Colon (tissue), 2 donors: Measurements from ENCODE around the gene TEAD1.

Source experiments
- FAIRE-seq: peaks from 2 replicates; lab custom pipeline; 2012; peaks lifted over from hg19 to GRCh38; lab: Jason Lieb, UNC
- donor health status: control.
- donor health status: control.

TEAD1 gene

DNA sequence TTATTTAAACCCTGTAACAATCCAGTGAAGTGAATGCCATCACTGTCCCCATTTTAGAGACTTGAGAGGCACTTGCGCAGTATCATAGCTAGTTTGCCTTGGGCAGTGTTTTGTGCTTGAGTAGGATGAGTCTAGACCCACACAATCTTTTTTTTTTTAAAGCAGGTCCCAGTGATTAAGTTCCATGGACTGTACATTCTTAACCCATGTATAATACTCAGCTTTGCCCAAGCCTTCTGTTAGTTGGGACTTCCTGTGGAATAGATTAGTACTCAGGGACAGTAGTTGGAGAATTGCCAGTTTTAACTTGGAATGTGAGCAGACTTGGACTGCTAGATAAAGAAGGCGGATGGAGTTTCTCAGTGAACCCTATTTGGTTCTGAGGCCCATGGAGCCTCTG, 226.3 kb downstream of the TEAD1 start:
- no peak for FAIRE-seq

DNA sequence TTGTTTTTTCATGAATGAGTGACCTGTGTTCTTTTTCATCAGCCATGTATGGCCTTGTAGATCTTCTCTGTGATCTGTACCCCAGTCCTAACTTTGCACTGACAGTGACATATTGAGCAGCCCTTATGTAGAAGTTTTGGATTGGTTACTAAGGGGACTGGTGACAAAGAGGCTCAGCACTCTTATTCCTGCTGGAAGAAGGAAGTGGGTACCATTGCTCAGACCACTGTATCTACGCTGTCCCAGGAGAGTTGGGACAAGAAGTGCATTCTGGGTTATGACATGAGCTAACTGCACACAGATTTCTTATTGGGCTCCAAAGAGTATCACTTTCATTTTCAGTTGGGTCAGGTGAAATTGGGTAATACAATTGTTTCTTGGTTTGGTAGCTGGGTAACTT, 227.1 kb downstream of the TEAD1 start:
- no peak for FAIRE-seq

DNA sequence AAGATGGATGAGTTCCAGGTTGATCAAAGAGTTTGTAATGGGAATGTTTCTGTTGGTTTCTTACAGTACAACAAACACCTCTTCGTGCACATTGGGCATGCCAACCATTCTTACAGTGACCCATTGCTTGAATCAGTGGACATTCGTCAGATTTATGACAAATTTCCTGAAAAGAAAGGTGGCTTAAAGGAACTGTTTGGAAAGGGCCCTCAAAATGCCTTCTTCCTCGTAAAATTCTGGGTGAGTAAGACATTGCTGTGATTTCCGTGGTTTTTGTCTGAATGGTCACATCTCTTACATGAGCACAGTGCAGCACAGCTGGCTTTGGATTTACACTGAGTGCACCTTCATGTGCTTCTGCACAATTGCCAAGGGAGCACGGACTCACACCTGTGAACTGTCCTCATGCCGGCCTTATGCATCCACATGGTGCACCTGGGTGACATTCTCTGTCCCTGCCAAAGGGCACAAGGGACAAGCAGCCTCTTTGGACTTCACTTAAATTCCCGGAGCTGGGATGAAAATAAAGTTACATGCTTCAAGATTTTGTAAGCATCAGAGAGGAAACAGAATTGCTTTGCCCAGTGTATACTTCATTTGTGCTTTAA, 227.8 kb downstream of the TEAD1 start:
- no peak for FAIRE-seq

DNA sequence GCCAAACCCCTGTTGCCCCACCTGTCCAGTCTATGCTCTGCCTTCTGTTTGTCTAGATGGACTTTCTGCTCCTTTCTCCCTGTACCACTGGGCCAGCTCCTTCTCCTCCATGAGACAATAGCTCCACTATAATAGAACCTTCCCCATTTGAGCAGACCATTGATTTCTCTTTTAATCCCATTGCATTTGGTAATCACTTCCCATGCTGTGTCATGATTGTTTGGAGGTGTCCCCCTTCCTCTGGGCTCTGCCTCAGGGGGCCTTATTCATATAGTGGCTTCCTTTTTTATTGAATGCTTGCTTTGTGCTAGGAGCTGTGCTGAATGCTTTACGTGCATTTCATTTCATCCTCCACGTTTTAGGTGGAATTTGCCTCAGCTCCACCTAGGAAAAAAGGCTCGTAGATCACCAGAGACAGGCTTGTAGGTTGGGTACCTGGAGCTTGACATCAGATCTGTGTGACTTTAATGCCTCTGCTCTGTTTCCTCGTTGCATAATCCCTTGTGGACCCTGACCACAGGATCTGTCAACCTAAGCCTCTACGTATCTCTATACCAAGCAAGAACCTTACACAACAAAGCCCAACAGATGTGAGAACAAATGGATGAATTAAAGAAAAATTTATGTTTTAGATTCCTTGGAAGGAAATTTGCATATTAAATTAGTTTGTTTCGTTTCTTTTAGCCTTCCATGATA, 228.7 kb downstream of the TEAD1 start:
- no peak for FAIRE-seq

DNA sequence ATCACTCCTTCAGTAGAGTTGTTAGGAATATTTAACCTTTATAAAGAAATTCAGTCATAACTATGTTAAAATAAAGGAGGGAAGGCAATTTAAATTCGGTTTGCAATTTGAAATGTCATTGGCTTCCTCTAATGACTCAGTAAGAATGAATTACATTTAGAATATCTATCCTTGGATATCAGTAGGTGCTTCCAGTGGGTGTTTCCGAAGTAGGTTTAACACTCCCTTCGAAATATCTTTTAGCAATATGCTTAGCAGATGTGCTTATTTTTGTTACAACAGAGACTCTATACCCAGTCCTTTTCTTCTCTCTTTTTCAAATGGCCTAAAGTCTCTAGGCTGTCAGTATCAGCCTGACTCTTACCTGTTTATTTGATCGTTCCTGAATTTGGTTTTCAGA, 231.2 kb downstream of the TEAD1 start:
- FAIRE-seq = no peak

DNA sequence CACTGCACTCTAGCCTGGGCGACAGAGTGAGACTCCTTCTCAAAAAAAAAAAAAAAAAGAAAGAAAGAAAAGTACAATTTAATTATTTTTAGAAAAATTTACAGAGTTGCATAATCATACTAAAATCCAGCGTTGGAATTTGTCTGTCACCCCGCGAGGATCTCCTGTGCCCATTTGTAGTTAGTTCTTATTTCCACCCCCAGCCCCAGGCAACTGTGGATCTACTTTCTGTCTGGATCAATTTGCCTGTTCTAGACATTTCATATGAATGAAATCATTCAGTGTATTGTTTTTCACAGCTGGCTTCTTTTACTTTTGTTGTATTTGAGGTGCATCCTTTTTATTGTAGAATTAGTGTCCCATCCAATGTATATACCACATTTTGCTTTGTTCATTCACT, 232.3 kb downstream of the TEAD1 start:
- no peak for FAIRE-seq

DNA sequence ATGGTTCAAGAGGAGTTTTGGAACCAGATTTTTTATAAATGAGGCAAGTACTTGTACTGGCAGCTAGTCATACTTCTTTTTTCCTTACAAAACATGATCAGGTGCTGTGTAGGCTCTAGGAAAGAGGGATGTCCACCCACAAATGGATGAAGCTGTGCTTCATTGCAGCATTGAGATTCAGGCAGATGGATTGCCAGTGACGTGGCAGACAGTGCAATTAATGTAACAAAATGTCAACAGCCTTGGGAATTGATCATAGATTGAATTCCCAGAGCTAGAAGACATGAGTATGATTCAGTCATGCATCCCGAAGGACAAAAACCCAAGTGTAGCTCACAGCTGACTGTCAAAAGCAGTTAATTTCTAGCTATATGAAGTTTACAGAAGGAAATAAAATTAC, 235.7 kb downstream of the TEAD1 start:
- FAIRE-seq = no peak

DNA sequence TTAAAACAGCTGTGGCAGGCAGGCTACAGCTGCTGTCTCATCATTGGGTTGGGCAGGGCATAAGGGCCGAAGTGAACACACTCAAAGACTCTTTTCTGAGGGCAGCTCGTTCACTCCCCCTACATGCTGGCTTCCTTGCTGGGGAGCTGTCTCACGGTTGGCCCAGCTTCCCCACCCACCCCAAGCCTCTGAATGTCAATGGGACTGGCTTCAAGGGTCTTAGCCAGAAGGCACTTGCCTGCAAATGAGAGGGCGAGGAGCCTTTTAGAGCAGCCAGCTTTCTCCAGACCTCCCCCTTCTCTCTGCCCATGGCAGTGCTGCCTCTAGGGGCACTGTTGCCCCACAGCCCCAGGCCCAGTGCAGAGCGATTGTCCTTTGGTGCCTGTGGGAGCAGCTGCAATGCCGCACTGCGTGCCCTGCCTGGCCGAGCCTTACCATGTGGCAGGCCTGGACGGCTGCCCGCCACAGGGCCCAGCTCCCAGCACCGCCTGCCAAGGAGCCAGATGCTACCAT, 240.2 kb downstream of the TEAD1 start:
- FAIRE-seq = no peak

DNA sequence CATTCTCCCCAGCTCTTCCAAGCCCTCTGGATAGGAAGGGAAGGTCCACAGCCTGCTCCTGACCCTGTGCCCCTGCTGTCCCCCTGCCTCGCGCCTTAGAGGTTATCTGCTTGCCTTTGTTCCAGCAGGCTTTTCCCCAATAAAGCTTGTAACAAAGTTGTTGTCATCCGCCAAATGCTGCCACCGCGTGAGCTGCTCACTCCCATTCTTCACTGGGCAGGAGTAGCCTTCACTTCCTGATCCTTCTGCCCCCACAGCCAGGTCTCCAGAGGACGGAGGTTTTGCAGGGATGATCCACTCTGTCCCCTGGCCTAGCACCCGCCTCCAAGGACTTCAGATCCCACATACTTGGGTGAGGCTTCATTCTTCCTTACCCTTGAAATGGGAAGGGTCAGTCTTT, 240.9 kb downstream of the TEAD1 start:
- FAIRE-seq = no peak

DNA sequence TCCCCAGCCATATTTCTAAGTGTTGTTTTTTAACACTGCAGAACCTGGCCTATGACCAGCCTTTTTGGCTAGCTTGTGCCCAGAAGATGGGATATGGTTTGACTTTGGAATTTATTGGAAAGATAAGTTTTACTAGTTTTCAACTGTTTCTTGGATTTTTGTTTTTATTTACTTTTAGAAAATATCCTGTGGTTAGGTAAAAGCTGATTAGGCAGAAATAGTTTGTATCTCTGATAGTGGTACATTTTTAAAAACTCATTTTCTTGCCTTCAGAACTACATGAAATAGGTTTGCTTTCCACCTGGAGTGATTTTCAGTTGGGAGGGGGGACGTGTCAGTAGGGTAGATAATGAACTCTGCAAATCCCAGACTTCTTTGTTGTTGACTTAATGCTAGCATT, 243.6 kb downstream of the TEAD1 start:
- no peak for FAIRE-seq

DNA sequence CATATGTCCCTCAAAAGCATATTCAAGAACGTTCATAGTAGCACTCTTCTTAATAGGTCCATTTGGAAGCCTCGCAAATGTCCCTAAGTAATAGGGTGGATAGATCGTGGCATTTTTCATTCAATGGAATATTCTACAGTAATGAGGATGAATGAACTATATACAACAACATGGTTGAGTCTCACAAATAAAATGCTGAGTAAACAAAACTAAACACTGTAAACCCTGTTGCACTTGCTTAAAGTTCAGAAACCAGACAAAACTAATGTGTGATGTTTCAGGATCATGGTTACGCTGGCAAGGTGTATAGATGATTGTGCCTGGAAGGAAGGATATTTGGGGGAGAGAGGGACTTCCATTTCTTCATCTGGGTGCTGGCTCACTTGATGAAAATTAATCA, 244.4 kb downstream of the TEAD1 start:
- no peak for FAIRE-seq

DNA sequence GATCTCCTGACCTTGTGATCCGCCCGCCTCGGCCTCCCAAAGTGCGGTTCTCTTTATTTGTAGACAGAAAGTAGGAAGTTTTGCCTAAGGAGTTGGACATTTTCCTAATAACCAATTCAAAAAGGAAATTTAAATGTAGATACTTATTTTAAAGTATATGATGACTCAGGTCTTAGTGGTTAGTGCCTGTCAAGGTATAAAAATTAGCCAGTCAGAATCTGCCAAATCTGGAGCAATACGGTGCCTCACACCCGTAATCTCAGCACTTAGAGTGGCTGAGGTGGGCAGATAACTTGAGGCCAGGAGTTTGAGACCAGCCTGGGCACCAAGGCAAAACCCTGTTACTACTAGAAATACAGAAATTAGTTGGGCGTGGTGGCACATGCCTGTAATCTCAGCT, 248.2 kb downstream of the TEAD1 start:
- no peak for FAIRE-seq

DNA sequence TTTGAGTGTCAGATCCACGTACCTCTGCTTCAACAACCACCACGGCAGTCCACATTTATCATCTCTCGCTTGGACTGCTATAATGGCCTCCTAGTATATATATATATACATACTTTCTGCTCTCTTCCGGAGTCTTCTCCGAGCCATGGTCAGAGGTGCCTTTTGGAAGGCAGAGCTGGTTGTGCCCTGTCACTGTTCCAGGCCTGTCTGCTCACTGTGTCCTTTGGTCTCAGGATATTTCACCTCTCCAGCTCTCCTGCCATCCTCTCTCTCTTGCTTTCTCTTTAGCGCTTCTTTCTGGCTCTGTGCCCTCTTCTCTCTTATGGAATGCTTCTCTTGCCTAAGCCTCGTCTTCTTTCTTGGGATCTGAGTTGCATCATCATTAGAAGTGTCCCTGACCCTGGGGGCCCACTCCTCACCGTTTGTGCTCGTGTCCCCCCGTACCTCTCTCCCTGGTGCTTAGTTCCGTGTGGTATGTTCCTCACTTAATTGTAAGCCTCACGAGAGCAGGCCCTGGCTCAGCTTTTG, 248.8 kb downstream of the TEAD1 start:
- FAIRE-seq = no peak

DNA sequence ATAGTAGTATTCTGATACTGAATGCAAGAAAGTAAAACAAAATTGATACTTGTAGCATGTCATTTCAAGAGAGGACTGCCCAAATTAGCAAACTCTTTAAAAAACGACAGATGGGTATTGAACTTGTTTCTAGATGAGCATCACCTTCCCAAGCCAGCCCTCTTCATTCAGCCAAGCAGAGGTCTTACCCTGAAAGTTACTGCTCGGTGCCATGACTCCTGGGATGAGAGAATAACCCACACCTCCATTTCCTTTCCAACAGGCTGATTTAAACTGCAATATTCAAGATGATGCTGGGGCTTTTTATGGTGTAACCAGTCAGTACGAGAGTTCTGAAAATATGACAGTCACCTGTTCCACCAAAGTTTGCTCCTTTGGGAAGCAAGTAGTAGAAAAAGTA, 250.4 kb downstream of the TEAD1 start:
- FAIRE-seq = no peak

DNA sequence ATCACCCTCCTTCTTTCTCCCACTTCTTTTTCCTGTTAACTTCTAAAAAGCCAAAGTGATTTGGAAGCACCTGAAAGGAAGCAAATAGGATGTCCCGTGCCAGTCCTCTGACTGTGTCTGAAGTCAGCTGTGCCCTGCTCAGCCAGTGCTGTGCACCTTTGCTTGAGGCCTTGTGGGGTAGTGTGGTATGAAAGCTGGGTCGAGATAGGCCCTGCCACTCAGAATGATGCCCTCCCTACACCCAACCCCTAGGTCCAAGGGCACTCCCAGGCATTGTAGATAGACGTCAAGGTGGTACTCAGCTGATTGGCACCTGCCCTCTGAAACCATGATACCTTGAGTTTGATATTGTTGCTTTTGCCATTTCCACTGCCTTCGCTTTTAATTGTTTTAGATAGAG, 251.3 kb downstream of the TEAD1 start:
- FAIRE-seq = no peak

DNA sequence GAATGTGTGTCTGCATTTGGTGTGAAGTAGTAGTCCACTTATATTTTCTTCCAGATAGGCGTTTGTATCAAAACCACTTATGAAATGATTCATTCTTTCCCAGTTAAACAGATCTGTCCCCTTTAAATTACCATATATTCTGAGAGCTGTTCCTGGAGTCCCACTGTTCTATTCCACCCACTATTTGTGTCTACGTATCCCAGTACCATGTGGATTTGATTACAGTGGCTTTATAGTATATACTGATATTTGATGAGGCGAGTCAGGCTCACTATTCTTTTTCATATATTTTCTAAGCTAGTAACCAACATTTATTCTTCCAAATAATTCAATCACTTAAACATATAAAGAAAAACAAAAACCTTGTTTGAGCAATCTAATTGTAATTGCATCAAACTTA, 253.0 kb downstream of the TEAD1 start:
- FAIRE-seq = no peak

DNA sequence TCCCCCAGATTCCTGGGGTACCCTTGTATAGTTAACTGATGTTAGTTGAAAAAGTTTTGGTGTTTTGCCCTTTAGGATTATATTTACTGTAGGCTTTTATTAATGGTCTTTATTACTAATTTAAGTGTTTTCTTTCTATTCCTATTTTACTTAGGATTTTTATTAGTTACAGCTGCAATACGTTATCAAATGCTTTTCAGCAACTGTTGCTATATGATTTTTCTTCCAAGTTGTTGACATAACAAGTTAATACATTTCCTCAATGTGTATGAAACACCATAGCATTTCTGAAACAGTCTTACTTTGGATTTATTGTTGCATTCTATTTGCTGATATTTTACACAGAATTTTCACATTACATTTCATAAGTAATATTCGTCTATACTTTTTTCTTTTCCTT, 253.7 kb downstream of the TEAD1 start:
- no peak for FAIRE-seq

DNA sequence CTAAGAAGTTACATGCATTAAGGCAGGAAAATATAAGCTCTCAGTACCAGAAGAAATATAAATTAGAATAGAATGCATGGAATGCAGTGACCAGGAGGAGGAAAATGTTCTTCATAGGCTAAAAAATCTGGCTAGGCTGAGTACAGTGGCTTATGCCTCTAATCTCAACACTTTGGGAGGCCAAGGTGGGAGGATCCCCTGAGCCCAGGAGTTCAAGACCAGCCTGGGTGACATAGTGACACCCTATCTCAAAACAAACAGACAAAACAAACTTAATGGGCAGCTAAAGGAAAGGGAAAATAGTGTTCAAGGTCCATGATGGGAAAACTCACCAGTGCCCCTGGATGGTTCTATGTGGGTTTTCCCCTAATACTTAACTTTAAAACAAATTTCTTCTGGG, 256.6 kb downstream of the TEAD1 start:
- FAIRE-seq = no peak

DNA sequence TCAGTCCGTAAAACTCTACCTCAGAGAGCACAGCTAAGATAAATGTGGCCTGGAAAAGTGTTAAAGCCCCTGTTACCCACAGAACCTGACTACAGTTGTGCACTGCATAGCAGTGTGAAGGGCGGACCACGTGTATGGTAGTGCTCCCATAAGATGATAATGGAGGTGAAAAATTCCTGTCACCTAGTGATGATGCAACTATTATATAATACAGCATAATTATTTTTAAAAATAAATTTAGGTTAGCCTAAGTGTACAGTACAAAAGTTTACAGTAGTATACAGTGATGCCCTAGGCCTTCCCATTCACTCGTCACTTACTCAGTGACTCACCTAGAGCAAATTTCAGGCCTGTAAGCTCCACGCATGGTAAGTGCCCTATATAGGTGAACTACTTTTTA, 258.3 kb downstream of the TEAD1 start:
- FAIRE-seq = no peak

DNA sequence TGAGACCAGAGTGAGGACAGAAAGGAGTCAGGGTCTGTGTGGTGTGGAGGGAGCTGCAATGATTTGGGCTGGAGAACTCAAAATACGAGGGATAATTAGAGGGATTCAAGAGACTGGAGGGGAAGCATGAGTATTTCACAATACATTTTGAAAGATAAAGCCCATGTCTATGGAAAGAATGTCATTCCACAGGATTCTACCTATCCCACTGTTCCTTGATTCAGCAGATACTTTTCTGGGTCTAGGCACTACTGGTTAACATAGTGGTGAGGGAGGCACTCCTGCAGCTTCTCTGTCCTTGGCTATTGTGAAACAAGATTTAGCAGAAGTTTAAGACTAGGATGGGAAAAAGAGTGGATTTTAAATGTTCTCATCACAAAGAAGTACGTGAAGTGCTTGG, 262.0 kb downstream of the TEAD1 start:
- no peak for FAIRE-seq

DNA sequence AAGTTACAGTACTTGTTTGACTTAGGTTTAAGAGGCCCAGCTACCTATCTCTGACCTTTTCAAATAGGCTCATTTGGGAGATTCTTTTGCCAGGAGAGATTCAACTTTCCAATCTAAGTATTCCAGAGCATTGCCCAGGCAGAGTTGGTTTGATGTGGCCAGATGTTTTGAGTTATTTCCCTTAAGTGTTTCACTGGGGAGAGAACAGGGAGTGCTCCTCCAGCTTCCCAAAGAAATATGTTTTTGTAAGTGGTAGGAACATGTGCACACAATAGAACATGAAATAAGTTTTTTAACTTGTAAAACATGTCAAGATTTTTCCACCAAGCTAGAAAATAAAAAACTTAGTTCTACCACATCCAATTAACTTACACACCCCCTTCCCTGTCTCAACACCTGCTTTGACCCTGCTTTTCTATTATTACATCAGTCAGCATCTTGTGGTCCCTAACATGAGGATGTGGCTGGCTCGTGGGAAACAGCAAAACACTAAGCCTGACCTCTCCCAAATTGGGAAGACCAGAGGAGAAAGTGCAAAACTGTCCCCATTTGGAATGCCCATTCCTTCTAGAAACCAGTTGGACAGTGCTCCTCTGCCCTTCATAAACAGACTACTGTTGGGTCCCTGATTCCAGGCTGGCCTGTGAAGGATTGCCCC, 264.5 kb downstream of the TEAD1 start:
- no peak for FAIRE-seq

DNA sequence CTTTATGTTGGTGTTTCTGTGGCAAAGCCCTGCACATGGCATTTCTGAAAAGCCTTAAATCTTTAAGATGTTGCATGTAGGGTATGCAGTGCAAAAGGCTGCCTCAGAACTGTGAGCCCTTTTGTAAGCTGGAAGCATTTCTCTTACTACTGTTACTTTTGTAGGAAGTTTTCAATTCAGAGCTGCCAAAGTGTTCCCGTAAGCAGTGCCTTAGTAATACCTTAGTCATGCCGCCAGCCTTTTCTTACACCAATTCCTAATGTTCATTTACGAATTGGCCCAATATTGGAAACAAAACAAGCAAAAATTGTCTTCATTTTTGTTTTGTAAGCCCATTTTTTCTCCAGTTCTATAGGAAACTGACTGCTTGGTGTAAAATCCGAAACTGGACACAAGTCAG, 267.4 kb downstream of the TEAD1 start:
- no peak for FAIRE-seq

DNA sequence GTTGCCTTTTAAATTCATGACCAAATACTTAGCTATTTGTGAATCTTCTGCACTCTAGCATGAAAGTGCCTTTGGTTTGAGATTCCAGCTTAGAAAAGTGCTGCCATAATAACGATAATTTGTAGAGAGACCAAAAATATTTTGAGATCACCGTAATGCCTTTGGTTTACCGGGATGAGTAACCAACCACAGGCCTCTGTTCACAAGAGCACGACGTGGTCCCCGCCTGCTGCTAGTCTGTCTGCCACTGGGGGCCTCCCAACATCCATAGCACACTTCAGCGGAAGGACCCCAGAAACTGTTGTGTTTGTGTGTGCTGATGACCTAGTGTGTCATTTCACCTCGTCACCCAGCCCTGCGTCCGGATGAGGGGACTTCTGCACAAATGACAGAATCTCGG, 267.9 kb downstream of the TEAD1 start:
- FAIRE-seq = no peak
